ENCODE data around the gene NTN1.
"Not testable (repeated sequence)": the region's sequence is repeated elsewhere in the genome, so short reads cannot be mapped to it uniquely, and the experiment has no call there.

GRCh38 chr17:9257630-9257965 is 236.3 kb downstream of the NTN1 start:
- TF ChIP-seq CTCF, POLR2A (IDR thresholded peaks at IDR 0.05): not testable (repeated sequence)

Measured in heart left ventricle (tissue), 13 donors.